ENCODE measurements around the gene KIAA1614.

DNA sequence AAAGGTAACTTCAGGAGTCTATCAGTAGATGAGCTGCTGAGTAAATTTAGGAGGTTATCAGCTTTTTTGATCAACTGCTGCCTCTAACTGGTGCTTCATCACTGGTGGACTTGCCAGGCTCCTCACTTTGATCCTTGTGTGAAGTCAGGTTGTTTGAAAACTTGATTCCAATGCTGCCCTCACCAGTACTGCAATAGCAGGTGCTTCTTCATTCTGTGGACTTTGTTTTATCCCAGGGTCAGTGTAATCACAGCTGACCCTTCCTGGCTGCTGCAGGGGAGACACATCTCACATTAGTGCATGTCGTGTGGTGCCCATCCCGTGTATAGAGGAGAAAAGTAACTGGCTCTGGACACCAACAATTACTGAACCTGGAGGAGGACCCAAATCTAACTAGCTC lies 20.0 kb upstream of the KIAA1614 start:
- TF ChIP-seq, protein P1, sequence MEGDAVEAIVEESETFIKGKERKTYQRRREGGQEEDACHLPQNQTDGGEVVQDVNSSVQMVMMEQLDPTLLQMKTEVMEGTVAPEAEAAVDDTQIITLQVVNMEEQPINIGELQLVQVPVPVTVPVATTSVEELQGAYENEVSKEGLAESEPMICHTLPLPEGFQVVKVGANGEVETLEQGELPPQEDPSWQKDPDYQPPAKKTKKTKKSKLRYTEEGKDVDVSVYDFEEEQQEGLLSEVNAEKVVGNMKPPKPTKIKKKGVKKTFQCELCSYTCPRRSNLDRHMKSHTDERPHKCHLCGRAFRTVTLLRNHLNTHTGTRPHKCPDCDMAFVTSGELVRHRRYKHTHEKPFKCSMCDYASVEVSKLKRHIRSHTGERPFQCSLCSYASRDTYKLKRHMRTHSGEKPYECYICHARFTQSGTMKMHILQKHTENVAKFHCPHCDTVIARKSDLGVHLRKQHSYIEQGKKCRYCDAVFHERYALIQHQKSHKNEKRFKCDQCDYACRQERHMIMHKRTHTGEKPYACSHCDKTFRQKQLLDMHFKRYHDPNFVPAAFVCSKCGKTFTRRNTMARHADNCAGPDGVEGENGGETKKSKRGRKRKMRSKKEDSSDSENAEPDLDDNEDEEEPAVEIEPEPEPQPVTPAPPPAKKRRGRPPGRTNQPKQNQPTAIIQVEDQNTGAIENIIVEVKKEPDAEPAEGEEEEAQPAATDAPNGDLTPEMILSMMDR (IDR thresholded peaks at IDR 0.05; ENCODE audit: insufficient read depth, low read length) = no peak
- TF ChIP-seq, protein P2, sequence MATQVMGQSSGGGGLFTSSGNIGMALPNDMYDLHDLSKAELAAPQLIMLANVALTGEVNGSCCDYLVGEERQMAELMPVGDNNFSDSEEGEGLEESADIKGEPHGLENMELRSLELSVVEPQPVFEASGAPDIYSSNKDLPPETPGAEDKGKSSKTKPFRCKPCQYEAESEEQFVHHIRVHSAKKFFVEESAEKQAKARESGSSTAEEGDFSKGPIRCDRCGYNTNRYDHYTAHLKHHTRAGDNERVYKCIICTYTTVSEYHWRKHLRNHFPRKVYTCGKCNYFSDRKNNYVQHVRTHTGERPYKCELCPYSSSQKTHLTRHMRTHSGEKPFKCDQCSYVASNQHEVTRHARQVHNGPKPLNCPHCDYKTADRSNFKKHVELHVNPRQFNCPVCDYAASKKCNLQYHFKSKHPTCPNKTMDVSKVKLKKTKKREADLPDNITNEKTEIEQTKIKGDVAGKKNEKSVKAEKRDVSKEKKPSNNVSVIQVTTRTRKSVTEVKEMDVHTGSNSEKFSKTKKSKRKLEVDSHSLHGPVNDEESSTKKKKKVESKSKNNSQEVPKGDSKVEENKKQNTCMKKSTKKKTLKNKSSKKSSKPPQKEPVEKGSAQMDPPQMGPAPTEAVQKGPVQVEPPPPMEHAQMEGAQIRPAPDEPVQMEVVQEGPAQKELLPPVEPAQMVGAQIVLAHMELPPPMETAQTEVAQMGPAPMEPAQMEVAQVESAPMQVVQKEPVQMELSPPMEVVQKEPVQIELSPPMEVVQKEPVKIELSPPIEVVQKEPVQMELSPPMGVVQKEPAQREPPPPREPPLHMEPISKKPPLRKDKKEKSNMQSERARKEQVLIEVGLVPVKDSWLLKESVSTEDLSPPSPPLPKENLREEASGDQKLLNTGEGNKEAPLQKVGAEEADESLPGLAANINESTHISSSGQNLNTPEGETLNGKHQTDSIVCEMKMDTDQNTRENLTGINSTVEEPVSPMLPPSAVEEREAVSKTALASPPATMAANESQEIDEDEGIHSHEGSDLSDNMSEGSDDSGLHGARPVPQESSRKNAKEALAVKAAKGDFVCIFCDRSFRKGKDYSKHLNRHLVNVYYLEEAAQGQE (IDR thresholded peaks at IDR 0.05; ENCODE audit: insufficient replicate concordance, low read depth) = no peak
- TF ChIP-seq POLR2AphosphoS5 (IDR thresholded peaks at IDR 0.05; ENCODE audit: low read depth) = no peak

All from HL-60 (cell line).